Upper lobe of right lung (tissue), 1 donor: ENCODE results near the gene ABHD6. TPM values are rescaled to one million over a fixed set of nuclear protein-coding genes. Genes with fewer than 3 reads are reported as not detected.

Experiments used
- ATAC-seq: fragments of 200-7000 bp; cut with Tn5 transposase; one replicate; pipeline ENCODE4 v1.9.1; 2020; ENCODE audit warnings: mild to moderate bottlenecking, moderate library complexity
- DNase-seq: peaks from one replicate; pipeline ENCODE4 v3.0.0-alpha.2; 2020
- H3K27ac ChIP-seq: fragments of 200-600 bp; one replicate; pipeline ENCODE4 v1.8.0; 2022
- H3K27me3 ChIP-seq: fragments of 200-600 bp; one replicate; pipeline ENCODE4 v1.8.0; 2022; ENCODE audit warnings: mild to moderate bottlenecking
- H3K36me3 ChIP-seq: fragments of 200-600 bp; one replicate; pipeline ENCODE4 v1.8.0; 2022
- H3K4me1 ChIP-seq: fragments of 200-600 bp; one replicate; pipeline ENCODE4 v1.8.0; 2022
- H3K4me3 ChIP-seq: fragments of 200-600 bp; one replicate; pipeline ENCODE4 v1.8.0; 2022; ENCODE audit warnings: mild to moderate bottlenecking
- H3K9me3 ChIP-seq: fragments of 200-600 bp; one replicate; pipeline ENCODE4 v1.8.0; 2022
- intact Hi-C: fragments of 100-400 bp; cut with DNase I; formaldehyde crosslinking; loops from one replicate; pipeline ENCODE4 v1.11.0; 2022
- total RNA-seq: library from RNA; stranded (reverse); fragmentation: NEBNext Ultra II Directional; extraction: Animal tissue kit (Norgen Biotek cat#: 25700); gene quantifications from one replicate; pipeline ENCODE4 v1.2.1, GENCODE V29; 2021
- TF ChIP-seq, protein P1 (sequence below): fragments of 200-600 bp; IDR thresholded peaks from one replicate; pipeline ENCODE4 v1.8.0; 2022; ENCODE audit warnings: antibody characterized with exemption
- donor health status: DM: no; HTN: yes; CAD: no; lungs with severe emphysema.

Gene ABHD6
- total RNA-seq, 1 donor from 2014 or later, result 19.1 TPM

DNA sequence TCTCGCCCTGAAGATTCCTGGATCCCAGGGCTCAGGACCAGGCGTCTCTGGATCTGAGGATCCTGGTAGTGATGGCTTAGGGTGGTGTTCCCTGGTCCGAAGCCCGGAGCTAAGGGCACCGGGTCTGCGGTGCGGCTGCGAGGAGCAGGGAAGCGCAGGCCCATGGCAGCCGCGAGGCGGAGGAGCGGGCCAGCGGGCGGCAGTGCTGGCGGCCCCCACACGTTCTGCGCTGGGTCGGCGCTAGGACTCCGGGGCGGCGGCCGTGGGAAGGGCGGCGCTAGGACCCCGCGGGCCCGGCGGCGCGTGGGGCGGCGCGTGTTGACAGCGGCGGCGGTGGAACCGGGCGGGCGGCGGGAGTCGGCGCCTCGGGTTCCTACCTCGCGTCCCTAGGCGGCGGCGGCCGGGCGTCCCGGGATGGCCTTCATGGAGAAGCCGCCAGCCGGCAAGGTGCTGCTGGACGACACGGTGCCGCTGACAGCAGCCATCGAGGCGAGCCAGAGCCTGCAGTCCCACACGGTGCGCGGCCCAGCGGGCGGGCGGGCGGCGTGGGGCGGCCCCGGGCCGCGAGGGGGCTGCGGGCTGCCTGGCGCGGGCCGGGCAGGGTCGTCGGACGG, 95.1 kb downstream of the ABHD6 start, which contains the start of gene PXK:
Gene PXK (plus strand): TSS at position 318 of the 614 bp plus-strand sequence. CDS start 97 bp downstream, at position 415.
- TF ChIP-seq, protein P1, sequence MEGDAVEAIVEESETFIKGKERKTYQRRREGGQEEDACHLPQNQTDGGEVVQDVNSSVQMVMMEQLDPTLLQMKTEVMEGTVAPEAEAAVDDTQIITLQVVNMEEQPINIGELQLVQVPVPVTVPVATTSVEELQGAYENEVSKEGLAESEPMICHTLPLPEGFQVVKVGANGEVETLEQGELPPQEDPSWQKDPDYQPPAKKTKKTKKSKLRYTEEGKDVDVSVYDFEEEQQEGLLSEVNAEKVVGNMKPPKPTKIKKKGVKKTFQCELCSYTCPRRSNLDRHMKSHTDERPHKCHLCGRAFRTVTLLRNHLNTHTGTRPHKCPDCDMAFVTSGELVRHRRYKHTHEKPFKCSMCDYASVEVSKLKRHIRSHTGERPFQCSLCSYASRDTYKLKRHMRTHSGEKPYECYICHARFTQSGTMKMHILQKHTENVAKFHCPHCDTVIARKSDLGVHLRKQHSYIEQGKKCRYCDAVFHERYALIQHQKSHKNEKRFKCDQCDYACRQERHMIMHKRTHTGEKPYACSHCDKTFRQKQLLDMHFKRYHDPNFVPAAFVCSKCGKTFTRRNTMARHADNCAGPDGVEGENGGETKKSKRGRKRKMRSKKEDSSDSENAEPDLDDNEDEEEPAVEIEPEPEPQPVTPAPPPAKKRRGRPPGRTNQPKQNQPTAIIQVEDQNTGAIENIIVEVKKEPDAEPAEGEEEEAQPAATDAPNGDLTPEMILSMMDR, result no peak
- Histone ChIP-seq H3K27me3 (no peaks in the 10 kb centered on the region), H3K27ac (peak within 1 kb of the TSS; percentile 60), H3K9me3 (no peaks in the 10 kb centered on the region), H3K4me3 (peak within 1 kb of the TSS; percentile 85), H3K4me1 (peaks cover 30% of the 10 kb centered on the region), H3K36me3 (no peaks in the 10 kb centered on the region)
- peak; percentile 92 for DNase-seq
- intact Hi-C loops, result loop anchor here (10.0 kb wide), 1 partner anchor 72 kb away; no protein-coding TSS in a partner anchor
- ATAC-seq, result peak; percentile 98

DNA sequence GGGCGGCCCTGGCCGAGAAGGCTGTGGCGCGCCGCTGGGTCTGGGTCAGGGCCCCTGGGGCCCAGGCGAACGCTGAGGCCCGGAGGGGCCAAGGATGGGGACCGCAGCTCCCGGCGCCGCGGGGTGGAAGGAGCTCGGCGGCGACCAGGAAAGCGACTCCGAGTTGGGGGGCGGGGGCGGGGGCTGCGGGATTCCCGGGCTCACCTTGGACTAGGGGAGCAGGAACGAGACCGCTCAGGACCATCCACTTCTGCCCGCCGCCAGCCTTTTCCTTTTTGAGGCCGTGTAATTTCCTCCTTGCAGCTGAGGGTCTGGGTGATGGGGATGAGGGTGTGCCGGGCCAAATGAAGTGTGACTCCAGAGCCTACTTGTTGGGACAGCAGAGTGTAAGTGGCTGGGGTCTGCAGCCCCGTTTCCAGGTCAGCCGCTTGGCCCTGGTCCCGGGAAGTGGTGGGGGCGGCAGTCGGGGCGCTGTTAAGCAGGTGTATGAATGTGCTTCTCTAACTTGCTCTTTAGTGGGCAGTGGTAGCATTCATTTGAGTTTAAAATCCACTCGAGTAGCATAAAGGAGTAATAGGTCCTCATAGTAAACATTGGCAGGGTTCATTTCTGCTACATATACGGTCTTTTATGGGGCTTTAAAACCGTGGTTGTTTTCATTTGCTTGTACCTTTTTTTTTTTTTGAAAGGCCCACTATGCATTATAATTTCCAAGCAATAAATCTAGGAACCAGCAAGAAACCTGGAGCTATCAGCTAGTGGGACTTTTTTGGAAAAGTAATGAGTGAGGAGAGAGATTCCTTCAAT, 95.8 kb downstream of the ABHD6 start:
- no peaks in the 10 kb centered on the region for H3K9me3 ChIP-seq
- no peaks in the 10 kb centered on the region for H3K27me3 ChIP-seq
- intact Hi-C loops, result loop anchor here (10.0 kb wide), 1 partner anchor 71 kb away; no protein-coding TSS in a partner anchor
- H3K4me3 ChIP-seq, result peak overlapping the region; percentile 85
- H3K4me1 ChIP-seq, result peaks cover 30% of the 10 kb centered on the region
- TF ChIP-seq, protein P1, result no peak
- H3K36me3 ChIP-seq, result no peaks in the 10 kb centered on the region
- DNase-seq, result peak; percentile 66
- H3K27ac ChIP-seq, result peak overlapping the region; percentile 38
- peak; percentile 4 for ATAC-seq

DNA sequence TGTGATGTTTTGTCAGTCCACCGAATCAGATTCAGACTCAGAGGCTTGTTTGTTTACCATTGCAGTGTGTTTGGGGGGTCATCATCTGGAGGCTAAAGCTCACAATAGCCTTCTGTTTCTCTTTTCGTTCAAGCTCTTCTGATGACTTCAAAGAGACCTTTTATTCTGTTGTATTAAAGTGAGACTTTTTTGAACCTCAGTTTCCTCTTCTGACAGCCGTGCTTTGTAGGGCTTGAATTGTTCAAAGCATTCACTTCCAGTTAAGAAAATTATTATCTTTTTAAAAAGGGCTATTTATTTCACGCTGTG, 96.4 kb downstream of the ABHD6 start:
- DNase-seq (no peak), ATAC-seq (no peak)
- peak overlapping the region; percentile 85 for H3K4me3 ChIP-seq
- no peaks in the 10 kb centered on the region for H3K27me3 ChIP-seq
- peak overlapping the region; percentile 38 for H3K27ac ChIP-seq
- TF ChIP-seq, protein P1, result no peak
- H3K36me3 ChIP-seq, result no peaks in the 10 kb centered on the region
- peaks cover 30% of the 10 kb centered on the region for H3K4me1 ChIP-seq
- no peaks in the 10 kb centered on the region for H3K9me3 ChIP-seq
- intact Hi-C loops, result loop anchor here (10.0 kb wide), 1 partner anchor 71 kb away; no protein-coding TSS in a partner anchor

DNA sequence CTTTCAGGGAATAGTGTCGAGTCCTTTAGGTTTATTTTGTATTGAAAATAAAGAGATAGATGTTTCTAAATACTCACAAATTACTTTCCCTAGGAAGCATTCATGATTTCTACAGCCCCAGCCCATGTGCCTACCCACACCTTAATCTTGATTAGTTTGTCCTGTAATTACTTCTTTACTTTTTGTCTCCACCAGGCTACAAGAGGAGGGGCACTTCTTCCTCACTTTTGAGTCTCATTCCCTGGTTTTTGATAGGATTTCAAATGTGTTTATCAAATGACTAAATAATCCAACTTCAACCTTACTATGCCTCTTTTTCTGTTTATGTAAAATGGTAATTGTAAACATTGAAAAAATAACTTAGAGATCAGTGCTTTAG, 96.9 kb downstream of the ABHD6 start:
- Histone ChIP-seq H3K36me3 (no peaks in the 10 kb centered on the region), H3K27me3 (no peaks in the 10 kb centered on the region), H3K27ac (peak overlapping the region; percentile 4), H3K4me1 (peaks cover 30% of the 10 kb centered on the region), H3K4me3 (peak overlapping the region; percentile 85), H3K9me3 (no peaks in the 10 kb centered on the region)
- intact Hi-C loops, result loop anchor here (10.0 kb wide), 1 partner anchor 70 kb away; no protein-coding TSS in a partner anchor
- ATAC-seq, result no peak
- no peak for DNase-seq
- TF ChIP-seq, protein P1, result no peak

DNA sequence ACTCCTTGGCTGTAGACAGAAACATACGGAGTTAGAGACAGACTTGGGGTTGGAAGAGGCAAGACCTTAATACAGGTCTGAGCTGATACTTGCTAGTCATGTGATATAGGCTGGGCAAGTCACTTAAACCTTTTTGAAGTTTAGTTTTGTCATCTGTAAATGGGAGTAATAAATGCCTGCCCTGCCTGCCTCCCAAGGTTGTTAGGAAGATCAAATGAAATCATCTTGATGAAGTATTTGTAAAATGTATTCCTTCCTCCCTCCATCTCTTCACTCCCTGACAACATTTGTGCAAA, 98.0 kb downstream of the ABHD6 start:
- Histone ChIP-seq H3K27me3 (no peaks in the 10 kb centered on the region), H3K9me3 (no peaks in the 10 kb centered on the region), H3K27ac (peak overlapping the region; percentile 77), H3K36me3 (no peaks in the 10 kb centered on the region), H3K4me3 (peak overlapping the region; percentile 8), H3K4me1 (peaks cover 30% of the 10 kb centered on the region)
- DNase-seq (no peak), ATAC-seq (no peak)
- TF ChIP-seq, protein P1, result no peak
- intact Hi-C loops, result loop anchor here (10.0 kb wide), 1 partner anchor 69 kb away; no protein-coding TSS in a partner anchor
